Stimulated activated CD4-positive, alpha-beta T cell treated with anti-CD3 and anti-CD28 coated beads, Interleukin-4, amount 100 ng/mL, for 24 hours (primary cell): ENCODE data around the gene RAB36.

Experiments
- DNase-seq: peaks from one replicate; pipeline ENCODE4 v3.0.0-alpha.2; 2020

Gene RAB36

GRCh38 chr22:23211622-23212021, 66.3 kb downstream of the RAB36 start:
- no peak for DNase-seq

DNA sequence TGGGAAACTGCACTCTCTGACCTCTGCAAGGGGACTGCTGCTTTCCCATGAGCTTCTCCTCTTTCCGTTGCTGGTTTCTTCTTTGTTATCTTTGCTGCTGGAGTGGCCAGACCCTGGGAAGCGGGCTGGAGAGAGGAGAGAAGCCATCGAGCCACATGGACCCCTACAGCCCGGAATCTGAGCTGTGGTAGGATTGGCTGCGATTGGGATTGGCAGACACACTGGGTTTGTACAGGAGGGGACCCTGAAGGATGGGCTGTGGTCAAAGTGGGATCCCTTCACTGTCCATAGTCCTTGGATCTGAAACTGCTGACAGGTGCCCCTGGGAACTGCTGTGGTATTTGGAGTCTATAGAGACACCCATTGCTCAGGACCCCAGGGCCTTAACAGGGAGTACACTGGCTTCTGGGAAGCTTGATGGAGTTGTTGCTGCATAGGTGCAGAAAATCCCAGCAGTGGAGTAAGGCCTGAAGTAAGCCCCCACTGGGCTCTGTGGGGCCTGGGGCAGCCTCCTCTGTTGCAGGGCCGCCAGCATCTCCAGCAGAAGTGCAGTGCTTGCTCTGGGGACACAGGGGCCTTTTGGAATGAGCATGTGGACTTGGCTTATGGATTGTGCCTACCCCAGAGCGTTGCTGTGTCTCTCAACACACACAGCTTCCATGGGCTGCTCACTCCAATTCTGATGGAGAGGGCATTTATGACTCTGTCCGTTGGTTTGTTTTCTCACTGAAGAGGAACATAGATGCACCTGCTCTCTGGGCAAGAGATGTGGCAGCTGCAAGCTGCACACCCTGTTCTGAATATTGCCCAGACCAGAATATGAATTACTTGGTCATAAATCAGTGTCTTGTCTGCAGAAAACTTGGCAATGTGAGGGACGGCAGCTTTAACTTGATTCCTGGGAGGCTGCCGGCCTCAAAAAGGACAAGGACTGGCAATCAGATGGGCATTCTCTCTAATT, 67.1 kb downstream of the RAB36 start:
- DNase-seq = no peak

- no peak for DNase-seq
These were observed 67.8 kb downstream of the RAB36 start for GRCh38 chr22:23213022-23213555.

DNA sequence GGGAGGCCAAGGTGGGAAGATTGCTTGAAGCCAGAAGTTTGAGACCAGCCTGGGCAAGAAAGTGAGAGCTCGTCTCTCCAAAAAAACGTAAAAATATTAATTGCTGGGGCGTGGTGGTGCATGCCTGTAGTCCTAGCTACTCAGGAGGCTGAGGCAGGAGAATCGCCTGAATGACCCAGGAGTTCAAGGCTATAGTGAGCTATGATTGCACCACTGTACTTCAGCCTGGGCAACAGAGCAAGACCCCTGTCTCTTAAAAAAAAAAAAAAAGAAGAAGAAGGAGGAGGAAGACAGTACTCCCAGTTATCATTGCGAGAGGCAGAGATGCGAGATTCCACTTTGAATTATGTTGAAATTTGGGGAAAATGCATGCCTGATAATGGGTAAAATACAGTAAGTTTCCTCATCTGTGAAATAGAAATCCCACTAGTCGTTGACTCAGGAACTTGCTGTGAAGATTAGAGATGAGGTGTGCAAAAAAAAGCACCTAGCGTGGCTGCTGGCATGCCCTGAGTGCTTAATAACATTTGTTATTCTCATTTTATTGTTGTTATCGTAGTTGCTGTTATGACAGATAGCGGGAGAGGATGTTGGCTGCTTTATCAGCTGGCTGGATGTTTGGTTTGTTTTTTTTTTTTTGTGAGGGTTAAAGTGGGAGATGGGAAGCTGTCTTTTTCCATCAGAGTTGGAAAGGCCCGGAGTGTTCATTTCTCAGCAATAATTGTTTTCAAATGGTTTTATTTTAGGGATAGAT, 68.5 kb downstream of the RAB36 start:
- no peak for DNase-seq
